NCI-H146 treated with DMSO at 0.1 percent for 48 hours (cell line): ENCODE measurements around the gene TBPL1.
A peak's percentile ranks its signal among the peaks of the same experiment; 100 is the strongest.
"Not testable (repeated sequence)": the region's sequence is repeated elsewhere in the genome, so short reads cannot be mapped to it uniquely, and the experiment has no call there.

ENCODE experiments used
- DNase-seq: peaks from one replicate; lab custom pipeline; 2025; ENCODE audit not compliant: unreplicated experiment; lab: John Stamatoyannopoulos, UW

TBPL1 gene

DNA sequence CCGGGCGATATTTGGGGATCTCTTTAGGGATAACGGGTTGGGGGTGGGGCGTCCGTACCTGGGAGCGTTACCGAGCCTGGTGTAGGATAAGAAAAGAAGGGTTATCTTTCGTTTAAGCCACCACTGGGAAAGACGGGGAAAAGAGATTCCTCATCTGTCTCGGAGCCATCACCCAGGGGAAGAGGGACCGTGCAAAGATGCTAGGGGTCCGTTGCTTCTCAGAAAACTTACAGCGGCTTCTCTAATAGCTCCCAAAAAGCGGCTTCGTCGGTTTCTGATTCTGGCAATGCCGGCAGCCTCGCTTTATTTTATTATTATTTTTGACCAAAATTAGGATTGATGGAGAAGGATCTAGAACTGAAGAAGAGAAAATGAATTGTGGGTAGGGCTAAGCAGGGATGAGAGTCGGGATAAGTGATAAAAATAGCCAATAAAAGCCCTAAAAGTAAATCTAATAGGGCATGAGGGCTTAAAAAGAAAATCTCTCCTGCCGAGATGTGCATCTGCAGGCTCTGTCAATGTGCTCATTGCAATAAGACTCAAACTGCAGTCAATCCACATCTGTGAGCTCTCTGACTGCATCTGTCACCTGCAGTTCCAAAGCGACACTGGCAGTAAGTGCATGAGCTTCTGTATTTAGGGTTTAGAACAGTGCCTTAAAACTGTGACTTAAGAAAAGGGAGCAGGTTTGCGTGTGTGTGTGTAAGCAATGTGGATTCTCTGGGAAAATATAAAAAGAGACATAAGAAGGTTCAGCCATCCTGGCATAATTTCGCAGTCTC is 801 bp downstream of the TBPL1 start:
- no peak for DNase-seq

DNA sequence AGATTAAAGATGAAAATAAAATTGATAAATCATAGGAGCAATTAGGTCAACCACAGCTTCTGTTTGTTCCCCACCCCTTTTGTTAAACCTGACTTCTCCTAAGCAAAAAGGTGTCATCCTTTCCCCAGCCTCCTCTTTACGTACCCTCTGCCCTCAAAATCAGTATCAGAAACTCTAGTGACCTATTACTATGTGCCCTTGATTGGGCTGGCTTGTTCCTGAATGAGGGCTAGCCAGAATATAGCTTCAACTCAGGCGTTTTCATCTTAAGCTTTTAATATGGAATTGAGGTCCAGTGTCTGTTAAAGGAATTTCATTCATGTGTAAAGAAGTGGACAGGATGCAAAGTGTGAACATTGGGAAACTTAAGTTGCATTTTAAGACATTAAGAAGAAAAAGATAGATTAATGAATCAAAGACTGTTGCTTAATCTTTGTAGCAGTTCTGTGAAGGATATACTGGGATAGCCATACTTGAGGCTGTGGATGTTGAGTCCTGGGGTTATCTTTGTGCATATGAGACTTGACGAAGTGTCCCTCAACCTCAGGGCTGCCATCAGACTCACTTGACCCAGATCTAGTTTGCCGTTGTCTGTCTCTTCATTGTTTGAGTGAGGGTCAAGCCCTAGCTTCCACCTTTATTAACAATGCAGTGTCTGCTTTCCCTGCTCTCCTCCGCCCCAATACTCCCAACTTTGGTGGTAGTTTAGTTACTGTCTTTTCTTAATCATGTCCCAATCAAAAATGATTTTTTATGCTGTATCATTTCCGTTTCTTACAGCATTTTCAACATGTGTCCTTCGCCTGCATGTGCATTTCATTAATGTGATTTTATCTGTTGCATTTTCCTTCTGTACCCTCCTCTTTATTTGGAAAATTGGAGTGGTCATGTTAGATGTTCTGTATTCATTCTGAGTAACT is 1.9 kb downstream of the TBPL1 start:
- no peak for DNase-seq

DNA sequence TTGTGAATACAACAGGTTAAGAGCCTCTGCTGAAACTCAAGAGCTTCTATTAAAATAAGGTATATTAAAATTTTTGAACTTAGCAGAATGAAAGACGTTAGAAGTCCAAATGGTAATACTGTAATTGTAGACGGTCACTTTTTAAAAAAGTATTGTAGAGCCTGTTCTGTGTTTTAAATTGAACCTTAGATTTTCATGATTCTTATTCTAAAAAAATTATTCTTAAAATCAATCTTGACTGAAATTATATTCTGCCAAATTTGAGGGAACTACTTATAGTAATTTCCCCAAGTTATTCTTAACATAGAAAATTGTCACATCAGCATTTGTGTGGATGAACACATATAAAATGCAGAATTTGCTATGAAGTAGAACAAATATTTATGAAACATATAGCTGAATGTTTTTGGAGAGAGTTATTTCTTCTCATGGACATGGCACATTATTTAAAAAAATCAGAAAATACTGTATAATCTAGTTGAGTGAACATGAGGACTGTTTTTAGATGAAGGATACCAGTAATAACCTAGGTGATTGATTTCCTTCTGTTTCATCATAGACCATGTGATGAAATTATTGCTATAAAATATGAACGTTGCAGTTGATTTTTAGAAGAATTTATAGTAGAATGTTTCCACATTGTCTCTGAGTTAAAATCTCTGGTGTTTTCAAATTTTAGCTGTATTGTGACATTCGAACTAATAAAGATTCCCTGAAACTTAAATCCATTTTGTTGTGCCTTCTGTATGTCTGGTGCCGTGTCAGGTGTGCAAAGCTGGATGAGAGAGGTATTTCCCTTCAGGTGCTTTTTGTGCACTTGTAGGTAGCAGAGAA is 2.8 kb downstream of the TBPL1 start:
- DNase-seq, result no peak

DNA sequence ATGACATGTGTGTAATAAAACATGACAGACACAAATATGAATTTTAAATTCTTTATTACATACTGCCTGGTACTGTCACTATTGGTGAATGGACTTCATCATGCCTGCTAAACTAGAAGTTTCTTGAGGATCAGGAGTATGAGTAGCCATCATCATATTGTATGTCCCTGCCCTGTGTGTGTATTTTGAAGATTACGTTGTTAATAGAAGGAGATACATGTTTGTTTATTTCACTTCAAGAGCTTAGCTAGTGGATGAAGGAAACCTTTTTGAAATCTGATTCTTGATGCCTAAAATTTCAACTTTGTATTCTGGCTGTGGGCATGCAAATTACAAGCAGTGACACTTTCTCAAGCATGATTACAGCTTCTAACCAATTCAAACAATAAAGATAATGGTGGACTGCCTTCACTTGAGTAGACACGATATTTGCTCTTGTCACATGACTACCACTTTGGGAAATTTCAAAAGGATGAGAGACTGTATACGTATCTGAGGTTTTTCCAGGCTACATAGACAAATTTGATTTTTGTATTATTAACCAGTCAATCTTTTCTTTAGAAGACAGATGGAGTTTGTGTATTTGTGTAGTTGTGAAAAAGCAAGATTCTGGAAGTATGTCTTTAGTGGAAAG is 3.5 kb downstream of the TBPL1 start:
- DNase-seq, result peak; percentile 56

DNA sequence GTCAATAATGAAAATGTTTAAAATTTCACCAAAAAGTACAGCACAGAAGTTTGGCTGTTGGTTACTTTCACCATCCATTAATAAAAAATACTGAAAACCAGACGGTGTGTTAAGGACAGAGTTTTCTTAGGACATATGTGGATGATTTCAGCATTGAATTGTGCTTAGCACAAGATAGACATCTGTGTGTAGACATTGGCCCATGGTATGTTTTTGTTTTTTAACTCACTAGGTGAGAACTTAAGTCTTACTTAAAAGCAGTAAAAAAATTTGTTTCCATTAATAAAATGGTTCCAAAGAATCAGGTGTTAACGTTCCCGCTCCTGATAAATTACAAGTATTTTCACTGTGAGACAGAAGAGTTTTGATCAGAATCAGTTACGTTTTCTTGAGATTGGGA is 4.2 kb downstream of the TBPL1 start:
- no peak for DNase-seq

DNA sequence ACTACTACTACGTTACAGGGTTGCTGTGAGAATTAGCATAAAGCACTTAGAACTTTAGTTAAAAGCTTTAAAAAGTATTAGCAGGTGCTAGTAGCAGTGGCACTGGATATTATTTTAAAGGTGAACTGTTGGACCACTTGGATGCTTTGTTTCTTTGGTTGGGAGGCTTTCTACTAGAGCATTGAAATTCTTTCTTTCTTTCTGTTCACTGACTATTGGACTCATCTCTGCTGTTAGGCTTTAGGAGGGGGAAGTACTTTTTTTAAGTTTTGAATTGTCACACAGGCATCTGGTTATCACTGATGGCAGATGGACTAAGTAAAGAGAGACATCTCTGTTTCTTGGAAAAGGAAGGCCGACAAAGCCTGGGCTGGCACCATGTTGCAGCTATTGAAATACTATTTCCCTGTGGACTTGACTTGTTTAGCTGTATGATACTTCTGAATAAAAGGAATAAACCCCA is 4.8 kb downstream of the TBPL1 start:
- DNase-seq, result no peak

DNA sequence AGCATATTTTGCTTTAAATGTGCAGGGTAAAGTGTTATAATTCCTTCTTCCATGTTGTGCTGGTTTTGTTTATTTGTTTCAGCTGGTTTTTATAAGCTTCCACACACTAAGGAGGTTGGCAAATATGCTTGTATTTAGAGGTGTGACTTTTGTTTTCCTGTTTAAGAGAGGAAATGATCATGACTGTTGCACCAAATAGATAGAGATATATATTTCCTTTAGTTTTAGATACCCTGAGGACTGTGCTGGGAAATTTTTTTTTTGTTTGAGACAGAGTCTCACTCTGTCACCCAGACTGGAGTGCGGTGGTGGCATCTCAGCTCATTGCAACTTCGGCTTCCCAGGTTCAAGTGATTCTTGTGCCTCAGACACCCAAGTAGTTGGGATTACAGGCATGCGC is 5.8 kb downstream of the TBPL1 start:
- no peak for DNase-seq

DNA sequence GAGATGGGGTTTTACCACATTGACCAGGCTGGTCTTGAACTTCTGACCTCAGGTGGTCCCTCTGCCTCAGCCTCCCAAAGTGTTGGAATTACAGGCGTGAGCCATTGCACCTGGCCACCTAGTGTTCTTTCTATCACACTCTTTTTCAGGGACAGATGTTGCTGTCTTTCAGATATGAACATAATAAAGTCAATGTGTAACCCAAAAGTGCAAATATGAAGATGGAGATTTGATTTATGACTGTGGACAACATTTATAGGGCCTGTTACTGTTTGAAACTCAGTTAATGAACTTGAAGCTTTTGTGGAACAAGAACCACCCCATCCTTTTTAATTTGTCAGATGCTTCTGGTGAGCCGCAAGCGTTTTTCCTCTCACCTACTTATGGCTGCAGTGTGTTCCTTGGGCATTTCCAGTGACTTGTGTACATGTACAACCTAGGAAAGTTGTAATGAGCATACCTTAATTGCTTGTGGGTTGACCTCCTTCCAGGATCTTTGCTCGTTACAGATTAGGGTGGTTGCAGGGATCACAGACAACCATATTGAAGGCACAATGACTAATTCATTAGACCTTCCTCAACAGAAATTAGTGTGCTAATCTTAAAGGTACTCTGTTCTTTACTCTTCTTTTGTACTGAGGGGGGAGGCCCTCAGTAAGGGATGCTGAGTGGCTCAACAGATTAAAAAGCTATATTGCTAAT is 6.8 kb downstream of the TBPL1 start:
- no peak for DNase-seq

DNA sequence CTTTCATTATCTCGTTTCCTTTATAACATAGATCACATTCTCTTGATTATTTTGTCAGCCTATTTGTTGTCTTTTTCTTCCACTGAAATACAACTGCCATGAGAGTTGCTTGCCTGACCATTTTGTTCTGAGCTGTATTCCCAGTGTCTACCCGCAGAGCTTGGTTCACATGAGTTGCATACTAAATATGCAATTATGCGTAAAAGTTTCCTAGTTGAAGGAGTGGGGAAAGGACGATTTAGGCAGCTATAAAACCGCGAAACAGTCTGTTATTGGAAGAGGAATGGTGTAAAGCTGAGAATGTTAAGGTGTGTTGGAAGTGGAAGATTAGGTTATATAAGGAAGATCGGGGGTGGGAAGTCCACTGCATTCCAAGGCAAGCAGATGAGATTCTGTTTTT is 8.8 kb downstream of the TBPL1 start:
- DNase-seq, result no peak

DNA sequence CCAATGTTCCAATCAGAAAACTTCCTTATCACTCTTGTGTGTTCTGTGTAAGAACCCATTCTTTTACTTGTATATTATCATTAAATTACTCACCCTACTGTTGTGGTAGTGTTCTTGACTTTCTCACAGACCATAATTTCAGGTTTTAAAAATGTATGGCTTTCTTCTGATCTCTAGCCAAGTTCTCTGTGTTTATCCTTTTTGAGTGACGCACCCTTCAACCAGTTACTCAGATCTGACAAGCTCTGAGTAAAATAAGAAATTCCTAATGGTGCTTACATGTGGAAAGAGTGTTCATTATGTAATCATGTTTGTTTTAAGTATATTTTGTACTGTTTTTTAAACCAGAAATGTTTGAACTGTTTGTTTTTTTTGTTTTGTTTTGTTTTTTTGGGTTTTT is 11.0 kb downstream of the TBPL1 start:
- DNase-seq, result no peak

DNA sequence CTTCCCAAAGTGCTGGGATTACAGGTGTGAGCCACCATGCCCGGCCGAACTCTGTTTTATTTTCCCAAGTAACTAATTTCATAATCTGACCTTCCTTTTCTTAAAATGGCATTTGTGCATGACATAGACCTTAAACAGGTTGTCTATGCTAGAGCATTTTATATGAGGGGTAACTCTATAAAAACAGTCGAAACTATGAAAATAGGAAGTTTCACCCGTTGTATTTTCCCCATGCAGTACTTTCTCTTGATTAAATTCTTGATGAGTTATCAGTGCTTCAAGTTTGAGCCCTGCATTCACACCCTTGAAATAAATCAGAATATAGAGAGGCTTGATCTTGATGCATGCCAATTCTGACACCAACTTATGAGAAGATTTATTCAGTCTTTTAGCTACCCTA is 11.7 kb downstream of the TBPL1 start:
- DNase-seq, result no peak

DNA sequence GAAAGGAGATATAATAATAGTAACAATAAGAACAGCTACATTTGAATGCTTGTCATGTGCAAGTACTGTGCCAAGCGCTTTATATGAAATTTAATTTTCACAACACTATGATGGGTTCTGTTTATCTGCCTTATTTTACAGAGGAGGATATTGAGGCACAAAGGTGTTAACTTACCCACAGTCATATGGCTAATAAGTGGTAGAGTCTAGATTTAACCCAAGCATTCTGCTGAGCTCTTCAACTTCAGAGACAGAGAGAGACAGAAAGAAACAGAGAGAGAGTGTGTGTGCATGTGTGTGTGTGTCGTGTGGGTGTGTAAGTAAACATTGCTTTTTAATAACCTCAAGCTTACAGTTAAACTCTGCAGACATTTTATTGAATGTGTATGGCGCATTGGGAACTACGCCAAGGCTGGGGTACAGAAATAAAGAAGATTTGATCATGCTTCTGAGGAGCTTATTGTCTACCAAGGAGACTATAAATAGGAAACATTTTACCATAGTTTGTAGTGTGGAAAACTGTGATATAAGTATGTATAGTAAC is 12.9 kb downstream of the TBPL1 start:
- DNase-seq, result no peak

DNA sequence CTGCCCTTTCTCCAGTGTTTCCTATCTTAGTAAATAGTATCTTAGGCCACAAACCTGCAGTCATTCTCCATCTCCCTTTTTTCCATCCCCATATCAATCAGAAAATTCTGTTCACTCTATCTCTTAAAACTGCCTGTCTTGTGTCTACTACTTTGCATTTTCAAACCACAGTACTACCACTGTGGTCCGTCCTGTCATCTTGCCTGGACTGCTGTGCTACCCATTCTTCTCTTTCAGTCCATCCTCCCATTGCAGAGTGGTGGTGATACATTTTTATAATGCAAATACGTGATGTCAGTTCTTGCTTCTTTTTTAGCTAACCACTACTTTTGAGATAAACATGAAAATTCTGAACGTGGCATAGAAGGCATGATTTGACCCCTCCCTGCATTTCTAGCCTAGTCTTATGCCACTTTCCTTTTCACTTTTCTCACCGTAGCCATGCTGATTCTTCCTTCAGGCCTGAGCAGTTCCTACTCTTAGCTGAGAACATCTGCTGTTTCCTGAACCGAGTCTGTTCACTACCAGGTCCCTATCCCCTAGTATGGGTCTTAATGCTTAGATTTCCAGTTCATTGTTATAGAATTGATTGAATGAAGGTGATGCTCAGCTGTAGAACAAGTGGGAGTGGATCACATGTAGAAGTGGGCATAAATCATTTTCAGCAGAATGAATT is 13.8 kb downstream of the TBPL1 start:
- no peak for DNase-seq

DNA sequence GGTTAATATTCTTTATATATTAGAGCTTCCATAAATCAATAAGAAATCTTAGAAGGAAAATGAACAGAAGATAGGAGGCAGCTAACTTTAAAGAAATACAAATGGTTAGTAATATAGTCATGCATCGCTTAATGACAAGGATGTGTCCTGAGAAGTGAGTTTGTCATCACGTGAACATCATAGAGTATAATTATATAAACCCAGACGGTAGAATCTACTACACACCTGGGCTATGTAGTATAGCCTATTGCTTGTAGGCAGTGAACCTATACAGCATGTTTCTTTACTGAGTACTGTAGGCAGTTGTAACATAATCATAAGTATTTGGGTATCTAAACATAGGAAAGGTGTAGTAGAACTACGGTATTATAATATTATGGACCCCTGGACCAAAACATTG is 14.3 kb downstream of the TBPL1 start:
- no peak for DNase-seq

DNA sequence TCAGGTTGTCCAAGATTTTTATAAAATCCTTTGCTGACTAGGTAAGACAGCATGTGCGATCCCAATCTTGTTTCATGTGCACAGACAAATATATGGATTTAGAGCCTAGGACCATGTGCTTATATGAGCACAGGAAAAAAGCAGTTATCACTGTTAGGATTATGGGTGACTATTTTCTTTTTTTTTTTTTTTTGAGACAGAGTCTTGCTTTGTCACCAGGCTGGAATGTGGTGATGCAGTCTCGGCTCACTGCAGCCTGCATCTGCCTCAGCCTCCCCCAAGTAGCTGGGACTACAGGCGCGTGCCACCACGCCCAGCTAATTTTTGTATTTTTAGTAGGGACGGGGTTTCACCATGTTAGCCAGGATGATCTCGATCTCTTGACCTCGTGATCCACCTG is 14.8 kb downstream of the TBPL1 start:
- not testable (repeated sequence) for DNase-seq

DNA sequence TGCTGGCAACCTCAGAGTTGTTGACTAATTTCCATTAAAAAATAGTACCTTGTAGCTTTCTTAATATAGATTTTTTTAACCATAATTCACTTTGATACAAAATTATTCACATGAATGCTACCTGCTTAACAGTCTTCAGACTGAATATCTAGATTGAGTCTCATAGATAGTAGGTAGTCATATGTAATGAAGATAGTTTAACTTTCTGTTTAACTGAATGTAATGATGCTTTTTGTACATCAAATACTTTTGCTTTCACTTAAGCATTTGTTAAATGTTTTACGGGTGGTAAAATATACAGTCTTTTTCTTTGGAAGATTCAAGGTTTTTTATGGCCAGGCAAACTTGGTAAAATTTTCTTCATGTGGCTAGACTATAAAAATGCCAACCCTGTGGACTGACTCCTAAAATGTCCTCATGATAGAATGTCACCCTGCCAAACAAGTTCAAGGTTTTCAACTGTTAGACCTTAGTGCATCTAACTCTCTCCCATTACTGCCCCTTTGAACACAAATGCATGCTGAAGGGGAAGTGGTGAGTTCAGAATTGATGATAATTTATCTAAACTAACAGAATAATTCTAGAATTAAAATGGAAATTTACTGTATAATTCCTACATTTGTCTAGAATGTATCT is 16.4 kb downstream of the TBPL1 start:
- DNase-seq, result no peak

DNA sequence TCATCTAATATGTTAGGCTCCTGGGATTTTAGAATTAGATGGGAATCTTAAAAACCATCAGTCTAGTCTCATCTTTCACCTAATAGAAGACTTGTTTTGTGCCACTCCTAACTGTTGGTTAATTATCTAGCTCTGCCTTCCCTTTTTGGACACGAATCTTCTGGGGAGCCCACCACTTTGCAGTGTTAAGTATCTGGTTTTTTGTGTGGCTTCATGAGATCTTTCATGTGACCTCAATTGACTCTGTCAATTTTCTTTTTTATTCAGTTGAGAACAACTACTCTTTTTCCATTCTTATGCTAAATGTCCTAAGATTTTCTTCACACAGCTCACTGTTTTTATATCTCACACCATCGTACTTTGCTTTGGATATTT is 16.9 kb downstream of the TBPL1 start:
- no peak for DNase-seq

DNA sequence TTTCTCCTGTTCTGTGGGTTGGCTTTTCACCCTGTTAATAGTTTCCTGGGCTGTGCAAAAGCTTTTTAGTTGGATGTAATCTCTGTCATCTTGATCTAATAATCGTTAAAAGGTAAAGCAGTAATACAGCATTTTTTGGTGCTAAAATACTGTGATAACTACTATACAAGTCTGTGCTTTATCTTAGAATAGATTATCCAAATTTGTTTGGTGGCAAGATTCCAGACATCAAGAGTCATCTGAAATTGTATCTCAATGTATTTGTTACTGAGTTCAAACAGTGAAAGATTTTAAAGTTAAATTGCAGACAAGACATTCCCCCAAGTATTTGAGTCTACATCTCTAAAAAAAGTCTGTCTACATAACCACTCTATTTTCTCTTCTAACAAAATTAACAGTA is 18.8 kb downstream of the TBPL1 start:
- no peak for DNase-seq

DNA sequence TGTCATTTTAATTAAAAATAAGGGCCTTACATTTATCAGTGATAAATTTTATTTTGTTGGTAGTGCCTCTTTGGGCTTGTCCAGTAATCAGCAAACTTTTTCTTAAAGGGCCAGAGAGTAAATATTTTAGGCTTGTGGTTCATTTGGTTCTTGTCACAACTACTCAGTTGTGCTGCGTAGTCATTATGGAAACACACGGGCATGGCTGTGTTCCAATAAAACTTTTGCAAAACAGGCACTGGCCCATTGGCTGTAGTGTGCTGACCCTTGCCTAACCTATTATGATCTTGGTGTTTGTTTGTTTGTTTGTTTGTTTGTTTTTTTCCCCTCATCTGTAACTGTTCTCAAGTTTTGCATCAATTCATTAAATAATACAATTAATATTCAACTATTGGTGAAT is 19.4 kb downstream of the TBPL1 start:
- no peak for DNase-seq
